ENCODE measurements around the gene KCNQ4.

Gene KCNQ4

GRCh38 chr1:40783001-40783905, at the start of gene KCNQ4:
Gene KCNQ4, plus strand, starts transcription at chr1:40783787. Its CDS starts 307 bp downstream, at chr1:40784094.
- no peak for DNase-seq (ENCODE audit: low spot score)

DNA sequence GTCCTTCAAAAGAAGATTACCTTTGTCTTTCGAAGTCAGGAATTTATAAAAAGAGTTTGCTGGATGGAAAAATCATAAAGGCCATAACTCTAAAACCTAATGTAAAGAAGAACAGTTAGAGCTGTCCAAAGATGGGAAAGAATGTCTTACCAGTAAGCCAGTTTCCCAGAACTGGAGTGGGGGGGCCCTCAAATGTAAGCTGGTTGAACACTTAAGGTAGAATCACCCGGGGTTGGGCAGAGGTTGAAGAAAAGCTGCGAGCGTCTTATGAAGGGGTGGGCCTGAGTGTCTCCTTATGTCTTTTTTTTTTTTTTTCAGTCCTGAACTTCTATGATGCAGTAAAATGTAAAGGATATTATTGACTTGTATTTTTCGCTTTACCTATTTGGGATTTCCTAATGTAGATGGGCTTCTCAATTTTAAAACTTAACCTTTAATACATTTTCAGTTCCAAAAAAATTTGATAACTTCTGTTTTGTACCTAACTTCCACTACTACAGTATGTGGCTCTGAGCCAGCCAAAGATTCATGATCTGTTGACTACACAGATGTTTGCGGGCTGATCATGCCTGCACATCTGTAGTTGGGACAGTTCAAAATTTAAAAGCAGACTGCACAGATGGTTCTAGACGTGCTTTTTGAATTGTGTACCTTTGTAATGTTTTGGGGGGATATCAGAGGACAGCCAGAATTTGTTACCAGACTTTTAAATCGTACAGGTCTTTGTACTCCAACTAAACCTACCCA, 48.5 kb upstream of the KCNQ4 start:
- DNase-seq (ENCODE audit: low spot score), result no peak

GRCh38 chr1:40736085-40736531, 47.5 kb upstream of the KCNQ4 start:
- peak; percentile 26 for DNase-seq (ENCODE audit: low spot score)

DNA sequence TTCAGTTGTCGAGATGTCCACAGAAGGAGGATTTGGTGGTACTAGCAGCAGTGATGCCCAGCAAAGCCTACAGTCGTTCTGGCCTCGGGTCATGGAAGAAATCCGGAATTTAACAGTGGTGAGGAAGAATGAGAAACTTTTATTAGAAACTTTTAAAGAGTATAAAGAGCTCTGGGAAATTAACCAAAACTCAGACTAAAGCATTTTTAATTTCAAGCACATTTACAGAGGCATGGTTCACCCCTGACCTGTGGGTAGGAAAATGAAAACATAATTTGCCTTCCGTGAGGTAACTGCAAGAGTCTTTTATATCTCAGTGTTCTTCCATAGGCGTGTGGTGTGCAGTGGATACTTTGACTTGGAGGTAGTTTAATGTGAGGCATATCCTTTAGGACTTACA, 44.8 kb upstream of the KCNQ4 start:
- DNase-seq (ENCODE audit: low spot score), result no peak

DNA sequence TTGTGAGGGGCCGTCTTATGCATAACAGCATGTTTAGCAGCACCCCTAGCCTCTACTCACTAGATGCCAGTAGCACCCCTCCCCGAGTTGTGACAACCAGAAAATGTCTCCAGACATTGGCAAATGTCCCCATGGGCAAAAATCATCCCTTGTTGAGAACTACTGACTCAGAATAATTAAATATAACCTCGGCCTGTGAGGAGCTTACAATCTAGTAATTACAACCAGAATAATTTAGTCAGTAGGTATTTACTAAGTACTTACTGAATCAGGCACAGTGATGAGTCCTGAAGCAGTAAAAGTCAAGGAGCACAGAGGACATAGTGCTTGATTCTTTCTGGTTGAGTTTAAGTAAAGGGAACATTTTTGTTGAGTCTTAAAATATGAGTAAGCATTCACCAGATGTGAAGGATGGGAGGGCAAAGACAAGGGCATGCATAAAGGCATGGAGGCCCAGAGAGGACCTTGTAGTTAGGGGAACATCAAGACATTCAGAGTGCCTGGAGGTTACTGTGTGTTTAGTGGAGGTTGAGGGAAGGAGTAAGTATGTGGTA, 44.1 kb upstream of the KCNQ4 start:
- no peak for DNase-seq (ENCODE audit: low spot score)

DNA sequence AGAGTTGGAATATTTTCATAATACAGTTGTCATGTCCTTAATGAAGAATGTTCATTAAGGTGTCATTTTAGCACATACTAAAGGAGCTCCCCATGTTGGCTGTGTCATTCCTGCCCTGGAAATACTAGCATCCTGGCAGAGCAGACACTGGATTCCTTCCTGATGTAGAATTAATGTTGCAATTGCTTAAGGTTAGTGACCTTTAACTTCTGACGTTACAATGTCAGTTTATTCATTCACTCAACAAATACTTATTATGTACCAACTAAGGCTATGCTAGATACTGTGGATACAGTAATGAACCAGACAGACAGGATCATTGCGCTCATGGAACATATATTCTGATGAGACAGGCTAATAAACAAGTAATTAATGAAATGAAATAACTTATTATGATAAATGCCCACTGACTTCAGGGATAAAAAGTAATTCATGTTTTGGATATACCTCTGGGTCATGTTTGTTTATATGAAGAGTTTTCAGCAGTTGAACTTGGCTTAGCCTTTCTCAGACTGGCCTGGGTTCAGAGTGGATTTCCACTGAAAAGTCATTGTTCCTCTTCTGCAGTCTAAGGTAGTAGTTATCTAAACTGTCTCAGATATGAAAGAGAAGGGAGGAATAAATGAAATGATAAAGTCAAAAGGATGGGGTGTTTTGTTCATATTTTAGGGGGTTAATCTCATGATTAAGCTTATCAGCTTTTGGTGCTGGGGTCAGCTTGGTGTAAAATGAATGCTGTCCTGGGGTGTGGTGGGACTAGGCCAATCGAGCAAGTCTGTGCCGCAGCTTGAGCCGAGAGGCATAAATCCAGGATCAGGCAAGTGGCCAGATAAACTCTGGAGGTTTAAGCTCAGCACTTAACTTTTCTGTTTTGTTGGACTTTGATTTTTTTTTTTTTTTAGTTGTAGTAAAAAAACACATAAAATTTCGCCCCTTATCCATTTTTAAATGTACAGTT, 43.3 kb upstream of the KCNQ4 start:
- no peak for DNase-seq (ENCODE audit: low spot score)

- no peak for DNase-seq (ENCODE audit: low spot score)
Measured at GRCh38 chr1:40740997-40741736, 42.4 kb upstream of the KCNQ4 start.

DNA sequence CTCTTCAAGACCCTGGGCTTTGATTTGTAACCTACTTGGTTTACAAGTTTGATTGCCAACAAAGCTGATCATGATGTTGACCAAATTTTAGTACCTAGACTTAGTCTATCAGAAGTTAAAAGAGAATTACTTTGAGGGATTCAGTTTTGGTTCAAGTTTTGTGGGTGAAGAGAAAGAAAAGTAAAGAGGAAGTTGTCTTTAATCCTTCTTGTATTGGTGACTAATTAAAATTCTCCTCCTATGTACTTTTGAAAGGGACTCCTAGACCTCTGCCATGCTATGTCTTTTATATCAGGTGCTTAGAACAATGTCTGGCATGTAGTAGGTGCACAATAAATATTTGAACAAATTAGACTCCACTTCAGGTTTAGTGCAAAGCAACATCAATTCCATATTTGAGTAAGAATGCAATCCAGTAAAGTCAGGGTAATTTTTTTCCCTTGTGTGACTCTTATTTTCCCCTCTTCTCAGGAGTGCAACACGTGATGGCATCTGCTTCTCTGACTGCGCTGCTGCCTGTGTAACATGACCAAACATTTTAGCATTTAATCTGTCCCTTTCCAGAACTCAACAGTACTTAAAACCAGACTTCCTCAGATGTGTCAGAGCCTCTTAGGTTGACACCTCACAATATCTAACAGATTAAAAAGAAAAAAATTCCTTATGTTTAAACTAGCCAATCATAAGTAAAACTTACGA, 41.1 kb upstream of the KCNQ4 start:
- no peak for DNase-seq (ENCODE audit: low spot score)

- no peak for DNase-seq (ENCODE audit: low spot score)
Measured at GRCh38 chr1:40743452-40743851, 40.1 kb upstream of the KCNQ4 start.

DNA sequence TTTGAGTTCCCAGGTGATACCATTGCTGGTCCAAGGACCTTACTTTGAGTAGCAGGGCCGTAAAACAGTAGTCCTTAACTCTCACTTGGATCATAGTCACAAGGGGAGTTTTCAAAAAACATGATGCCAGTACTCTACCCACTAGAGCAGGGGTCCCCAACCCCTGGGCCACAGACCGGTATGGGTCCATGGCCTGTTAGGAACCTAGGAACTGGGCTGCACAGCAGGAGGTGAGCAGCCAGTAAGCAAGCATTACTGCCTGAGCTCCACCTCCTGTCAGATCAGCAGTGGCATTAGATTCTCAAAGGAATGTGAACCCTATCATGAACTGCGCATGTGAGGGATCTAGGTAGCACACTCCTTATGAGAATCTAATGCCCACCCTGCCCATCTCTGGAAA, 39.7 kb upstream of the KCNQ4 start:
- no peak for DNase-seq (ENCODE audit: low spot score)

DNA sequence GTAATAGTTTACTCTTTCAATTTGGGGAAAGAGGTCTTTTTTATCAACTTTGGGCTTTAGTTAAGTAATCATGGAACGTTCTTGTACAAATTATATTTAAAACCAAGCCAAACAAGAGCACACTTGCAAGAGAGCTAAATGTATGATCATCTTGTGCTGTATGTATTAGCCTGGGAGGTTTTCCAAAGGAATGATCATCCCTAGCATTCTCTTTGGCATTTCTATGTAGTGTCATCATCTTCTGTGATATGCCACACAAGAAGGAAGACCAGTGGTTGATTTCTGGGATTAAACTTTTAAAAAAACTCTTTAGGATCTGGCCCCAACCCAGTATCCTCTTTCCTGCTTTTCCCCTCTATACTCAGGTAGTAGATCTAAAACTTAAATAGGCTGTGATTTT, 38.4 kb upstream of the KCNQ4 start:
- DNase-seq (ENCODE audit: low spot score), result no peak

- no peak for DNase-seq (ENCODE audit: low spot score)
Measured at GRCh38 chr1:40746344-40747090, 37.1 kb upstream of the KCNQ4 start.

DNA sequence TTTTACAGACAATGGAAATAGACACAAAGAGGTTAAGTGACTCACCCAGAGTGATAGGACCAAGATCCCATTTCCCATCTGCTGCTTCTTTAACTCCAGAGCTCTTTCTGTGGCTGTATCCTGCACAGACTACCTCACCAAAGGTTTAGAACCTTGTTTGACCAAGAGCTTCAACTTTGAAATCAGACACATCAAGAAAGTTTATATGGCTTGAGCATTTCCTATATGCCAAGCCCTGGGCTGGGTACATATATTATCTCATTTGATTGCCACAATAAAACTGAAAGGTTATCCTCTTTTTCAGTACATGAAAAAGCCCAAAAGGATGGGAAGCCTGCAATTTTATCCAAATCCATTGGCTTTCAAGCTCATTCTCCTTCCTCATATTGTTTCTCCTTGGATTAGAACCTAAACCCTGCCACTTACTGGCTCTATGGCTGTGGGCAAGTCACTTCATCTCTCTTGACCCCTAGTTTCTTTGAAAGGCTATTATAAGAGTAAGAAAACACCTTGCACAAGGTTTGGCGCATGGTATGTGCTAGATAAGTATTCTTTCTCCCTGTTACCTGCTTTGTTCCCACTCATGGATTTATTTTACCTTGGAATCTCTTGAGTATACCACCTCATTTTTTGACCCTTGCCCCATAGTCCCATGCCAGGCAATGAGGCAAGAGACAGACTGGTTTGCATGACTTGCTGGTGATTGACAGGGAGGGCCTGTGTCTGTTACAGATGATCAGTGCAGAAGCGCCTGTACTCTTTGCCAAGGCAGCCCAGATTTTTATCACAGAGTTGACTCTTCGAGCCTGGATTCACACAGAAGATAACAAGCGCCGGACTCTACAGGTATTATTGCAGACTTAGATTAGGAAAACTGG, 34.5 kb upstream of the KCNQ4 start:
- no peak for DNase-seq (ENCODE audit: low spot score)

DNA sequence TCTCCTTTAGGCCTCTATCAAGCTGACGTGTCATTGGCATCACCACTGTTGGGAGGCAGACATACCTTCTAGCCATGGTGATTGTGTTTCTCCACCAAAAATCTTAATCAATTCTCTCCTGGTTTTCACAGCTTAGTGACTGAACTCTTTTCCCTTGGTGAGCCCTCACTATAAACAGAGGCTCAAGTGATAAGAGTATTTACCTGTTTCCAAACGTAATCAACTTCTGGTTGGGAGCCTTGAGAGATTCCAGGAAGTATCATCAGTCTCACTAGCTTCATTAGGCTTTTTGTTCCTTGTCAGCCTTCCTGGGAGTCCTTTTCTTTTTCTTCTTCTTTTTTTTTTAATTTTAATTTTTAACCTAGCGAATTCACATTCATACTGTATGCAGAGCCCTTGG, 33.8 kb upstream of the KCNQ4 start:
- DNase-seq (ENCODE audit: low spot score), result no peak

DNA sequence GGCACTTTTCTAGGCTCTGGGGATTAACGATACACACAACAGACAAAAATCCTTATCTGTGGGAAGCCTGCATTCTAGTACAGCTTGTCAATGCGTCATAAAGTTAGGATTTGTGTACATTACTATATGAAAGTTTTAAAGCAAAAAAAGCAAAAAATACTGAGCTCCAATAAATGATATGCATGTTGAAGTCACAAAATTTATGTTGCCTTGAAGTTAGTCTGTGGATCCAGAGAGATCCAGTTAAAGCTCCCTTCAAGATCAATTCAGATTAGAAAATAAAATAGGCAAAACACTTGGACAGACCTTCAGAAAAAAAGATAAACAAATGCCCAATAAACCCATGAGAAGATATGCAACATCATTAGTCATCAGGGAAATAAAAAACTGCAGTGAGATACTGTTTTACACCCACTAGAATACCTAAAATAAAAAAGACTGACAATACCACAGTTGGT, 33.1 kb upstream of the KCNQ4 start:
- DNase-seq (ENCODE audit: low spot score), result no peak

GRCh38 chr1:40751802-40752201, 31.8 kb upstream of the KCNQ4 start:
- no peak for DNase-seq (ENCODE audit: low spot score)

DNA sequence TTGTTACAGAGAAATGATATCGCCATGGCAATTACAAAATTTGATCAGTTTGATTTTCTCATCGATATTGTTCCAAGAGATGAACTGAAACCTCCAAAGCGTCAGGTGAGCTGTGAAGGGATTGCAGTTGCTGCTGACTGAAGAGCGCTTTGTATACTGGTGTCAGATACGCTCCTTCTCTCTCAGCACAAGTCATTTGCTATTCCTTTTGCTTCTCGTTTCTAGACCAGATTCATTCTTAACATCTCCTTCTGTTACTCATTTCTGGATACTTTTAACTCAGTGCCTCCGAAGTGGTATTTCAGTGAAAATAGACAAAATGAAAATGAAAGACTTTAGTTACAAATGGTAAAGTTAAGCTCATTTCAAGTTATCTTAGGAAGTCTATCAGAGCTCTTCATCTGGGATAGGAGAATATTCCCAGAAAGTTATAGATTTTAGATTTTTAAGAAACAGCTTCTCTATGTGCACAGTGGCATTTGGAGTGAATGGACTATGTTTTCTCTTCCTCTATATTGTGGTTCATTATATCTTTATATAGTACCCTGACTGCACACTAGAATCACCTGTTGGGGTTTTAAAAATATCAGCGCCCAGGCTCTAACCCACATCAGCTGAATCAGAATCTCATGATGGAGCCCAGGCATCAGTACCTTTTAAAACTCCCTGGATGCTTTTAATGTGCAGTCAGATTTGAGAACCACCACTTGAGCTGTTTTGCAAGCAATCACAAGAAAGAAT, 30.3 kb upstream of the KCNQ4 start:
- DNase-seq (ENCODE audit: low spot score), result no peak

DNA sequence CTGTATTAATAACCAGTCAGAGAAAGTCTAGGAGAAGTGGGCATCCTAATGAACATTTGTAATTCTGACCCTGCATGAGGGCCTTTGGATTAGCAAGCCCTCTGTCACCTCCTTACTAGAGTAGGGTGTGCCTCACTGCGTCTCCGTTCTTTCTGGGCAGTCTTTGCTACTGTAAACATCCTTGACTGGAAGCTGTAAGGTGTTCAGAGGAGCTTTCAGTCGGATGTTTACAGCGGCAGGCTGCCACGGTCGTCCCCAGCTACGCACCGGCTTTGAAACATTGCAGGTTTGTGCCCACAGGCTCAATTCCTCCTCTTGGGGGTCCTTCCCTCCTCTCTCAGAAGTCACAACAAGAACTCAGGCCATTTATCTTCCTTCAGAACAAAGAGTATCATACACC, 29.4 kb upstream of the KCNQ4 start:
- no peak for DNase-seq (ENCODE audit: low spot score)

All from putamen (tissue), 1 donor.